Heart left ventricle (tissue), 13 donors: Measurements from ENCODE around the gene MYO1B.

Experiments used
- POLR2A ChIP-seq, 2 donors: fragments of 450-650 bp; IDR thresholded peaks; one replicate each; pipeline ENCODE4 v1.6.1; 2017; ENCODE audit warnings: antibody characterized with exemption in 2 of 2, mild to moderate bottlenecking in 2 of 2, moderate library complexity in 2 of 2
- TF ChIP-seq, protein P1 (sequence below), 12 donors: fragments of 200-600 bp; sonication (generic) in 4 of 12; IDR thresholded peaks; one replicate each; pipeline versions ENCODE4 v1.5.0 to v1.8.0; 2018 to 2022; ENCODE audit warnings: antibody characterized with exemption in 12 of 12, mild to moderate bottlenecking in 5 of 12
- donor health status: ischemic (EF 13 %, LVEDD 7.1; RV severe dilation, severe dysfunction).
- donor health status: DM: no; HTN: yes; CAD: no.
- donor health status: DM: no; HTN: no; CAD: no.
- donor health status: ischemic (EF 25% LVEDD 6.9; RV normal size, moderate dysfunction).
- donor health status: ischemic (EF 25% LVEDD 5.7; RV mildly dilated, moderate dysfunction).
- donor health status: ischemic (EF 35%, LVEDD 5.7; RV mildly dilated, moderate dysfunction).
- donor health status: nonischemic (EF 11% LVEDD 7.7; RV severe dilation, severe dysfunction).
- donor health status: DM: yes; HTN: yes; CAD: no.
- donor health status: PGD.
- donor health status: ischemic (EF 29% LVEDD 5.4; RV normal size, mild dysfunction).
- donor health status: nonischemic (EF 23%, LVEDD 6.1; RV moderate dilation, normal function).

DNA sequence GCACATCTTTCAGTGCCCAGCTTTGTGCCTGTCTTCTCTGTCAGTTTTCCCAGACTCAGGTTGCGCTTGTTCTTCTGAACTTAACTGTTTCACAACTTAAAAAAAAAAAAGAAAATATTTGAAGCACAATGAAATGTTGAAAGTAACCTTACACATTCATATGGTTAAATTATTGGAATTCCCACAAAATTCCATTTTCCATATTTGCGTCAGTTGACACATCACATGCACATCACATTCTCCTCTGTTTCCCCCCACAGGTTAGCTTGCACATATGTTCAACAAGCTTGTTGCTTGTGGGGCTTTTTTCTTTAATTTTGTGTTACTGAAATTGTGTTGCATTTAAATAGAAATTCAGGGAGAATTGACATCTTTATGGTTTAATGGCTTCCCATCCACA lies 8.3 kb downstream of the MYO1B start:
- no peak for TF ChIP-seq POLR2A (IDR thresholded peaks at IDR 0.05)
- TF ChIP-seq, protein P1, sequence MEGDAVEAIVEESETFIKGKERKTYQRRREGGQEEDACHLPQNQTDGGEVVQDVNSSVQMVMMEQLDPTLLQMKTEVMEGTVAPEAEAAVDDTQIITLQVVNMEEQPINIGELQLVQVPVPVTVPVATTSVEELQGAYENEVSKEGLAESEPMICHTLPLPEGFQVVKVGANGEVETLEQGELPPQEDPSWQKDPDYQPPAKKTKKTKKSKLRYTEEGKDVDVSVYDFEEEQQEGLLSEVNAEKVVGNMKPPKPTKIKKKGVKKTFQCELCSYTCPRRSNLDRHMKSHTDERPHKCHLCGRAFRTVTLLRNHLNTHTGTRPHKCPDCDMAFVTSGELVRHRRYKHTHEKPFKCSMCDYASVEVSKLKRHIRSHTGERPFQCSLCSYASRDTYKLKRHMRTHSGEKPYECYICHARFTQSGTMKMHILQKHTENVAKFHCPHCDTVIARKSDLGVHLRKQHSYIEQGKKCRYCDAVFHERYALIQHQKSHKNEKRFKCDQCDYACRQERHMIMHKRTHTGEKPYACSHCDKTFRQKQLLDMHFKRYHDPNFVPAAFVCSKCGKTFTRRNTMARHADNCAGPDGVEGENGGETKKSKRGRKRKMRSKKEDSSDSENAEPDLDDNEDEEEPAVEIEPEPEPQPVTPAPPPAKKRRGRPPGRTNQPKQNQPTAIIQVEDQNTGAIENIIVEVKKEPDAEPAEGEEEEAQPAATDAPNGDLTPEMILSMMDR (IDR thresholded peaks at IDR 0.05) = no peak
